Endothelial cell (in vitro differentiated cells): Measurements from ENCODE around the gene VKORC1L1. TPM values are rescaled to one million over a fixed set of nuclear protein-coding genes. Genes with fewer than 3 reads are reported as not detected.
"Not testable (repeated sequence)": the region's sequence is repeated elsewhere in the genome, so short reads cannot be mapped to it uniquely, and the experiment has no call there.

Source experiments
- DNase-seq: peaks from one replicate; pipeline ENCODE4 v3.0.0; 2021; ENCODE audit warnings: low spot score
- H3K27ac Mint-ChIP-seq: one replicate; pipeline ENCODE4 v1.8.0; 2021; ENCODE audit warnings: mixed read lengths, inconsistent platforms; ENCODE audit not compliant: unreplicated experiment
- H3K27me3 Mint-ChIP-seq: one replicate; pipeline ENCODE4 v1.8.0; 2021; ENCODE audit warnings: mild to moderate bottlenecking, moderate library complexity, mixed read lengths, inconsistent platforms; ENCODE audit not compliant: unreplicated experiment
- H3K36me3 Mint-ChIP-seq: one replicate; pipeline ENCODE4 v1.8.0; 2021; ENCODE audit warnings: mild to moderate bottlenecking, low read depth, mixed read lengths, inconsistent platforms; ENCODE audit not compliant: unreplicated experiment
- H3K4me1 Mint-ChIP-seq: one replicate; pipeline ENCODE4 v1.8.0; 2021; ENCODE audit warnings: mild to moderate bottlenecking, mixed read lengths, inconsistent platforms; ENCODE audit not compliant: unreplicated experiment
- H3K4me3 Mint-ChIP-seq: one replicate; pipeline ENCODE4 v1.8.0; 2021; ENCODE audit warnings: mild to moderate bottlenecking, mixed read lengths, inconsistent platforms; ENCODE audit not compliant: unreplicated experiment
- H3K9me3 Mint-ChIP-seq: one replicate; pipeline ENCODE4 v1.8.0; 2021; ENCODE audit warnings: mixed read lengths, inconsistent platforms; ENCODE audit not compliant: unreplicated experiment
- total RNA-seq: library from RNA; stranded (reverse); fragmentation: NEBNext Ultra II Directional; extraction: Animal tissue kit (Norgen Biotek cat#: 25700); gene quantifications from one replicate; pipeline ENCODE4 v1.2.1, GENCODE V29; 2021; ENCODE audit not compliant: unreplicated experiment
- TF ChIP-seq, protein P1 (sequence below): fragments of 200-600 bp; sonication (generic); IDR thresholded peaks from one replicate; pipeline ENCODE4 v1.5.0; 2021; ENCODE audit warnings: antibody characterized with exemption; ENCODE audit not compliant: unreplicated experiment

Gene VKORC1L1
- total RNA-seq, 1 donor from 2014 or later = 22.9 TPM

DNA sequence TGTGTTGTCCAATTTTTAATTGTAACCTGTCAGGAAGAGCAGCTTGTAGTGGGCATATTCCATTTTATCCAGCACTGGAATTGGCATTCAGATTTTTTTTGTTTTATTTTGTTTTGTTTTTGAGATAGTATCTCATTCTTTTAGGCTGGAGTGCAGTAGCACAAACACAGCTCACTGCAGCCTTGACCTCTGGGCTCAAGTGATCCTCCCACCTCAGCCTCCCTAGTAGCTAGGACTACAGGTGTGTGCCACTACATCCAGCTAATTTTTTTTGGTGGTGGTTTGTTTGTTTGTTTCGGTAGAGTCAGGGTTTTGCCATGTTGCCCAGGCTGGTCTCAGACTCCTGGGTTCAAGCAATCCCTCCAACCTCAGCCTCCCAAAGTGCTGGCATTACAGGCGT lies 64.4 kb downstream of the VKORC1L1 start:
- DNase-seq = no peak
- Mint-ChIP-seq H3K27ac (no peak overlapping the region), H3K4me3 (no peak overlapping the region)

GRCh38 chr7:65938336-65938895 lies 65.5 kb downstream of the VKORC1L1 start:
- DNase-seq = no peak

More for the DNA sequence above, 64.4 kb downstream of the VKORC1L1 start:
- Mint-ChIP-seq H3K9me3 (no peaks in the 10 kb centered on the region), H3K27me3 (no peaks in the 10 kb centered on the region), H3K4me1 (no peaks in the 10 kb centered on the region), H3K36me3 (no peaks in the 10 kb centered on the region)
- TF ChIP-seq, protein P1, sequence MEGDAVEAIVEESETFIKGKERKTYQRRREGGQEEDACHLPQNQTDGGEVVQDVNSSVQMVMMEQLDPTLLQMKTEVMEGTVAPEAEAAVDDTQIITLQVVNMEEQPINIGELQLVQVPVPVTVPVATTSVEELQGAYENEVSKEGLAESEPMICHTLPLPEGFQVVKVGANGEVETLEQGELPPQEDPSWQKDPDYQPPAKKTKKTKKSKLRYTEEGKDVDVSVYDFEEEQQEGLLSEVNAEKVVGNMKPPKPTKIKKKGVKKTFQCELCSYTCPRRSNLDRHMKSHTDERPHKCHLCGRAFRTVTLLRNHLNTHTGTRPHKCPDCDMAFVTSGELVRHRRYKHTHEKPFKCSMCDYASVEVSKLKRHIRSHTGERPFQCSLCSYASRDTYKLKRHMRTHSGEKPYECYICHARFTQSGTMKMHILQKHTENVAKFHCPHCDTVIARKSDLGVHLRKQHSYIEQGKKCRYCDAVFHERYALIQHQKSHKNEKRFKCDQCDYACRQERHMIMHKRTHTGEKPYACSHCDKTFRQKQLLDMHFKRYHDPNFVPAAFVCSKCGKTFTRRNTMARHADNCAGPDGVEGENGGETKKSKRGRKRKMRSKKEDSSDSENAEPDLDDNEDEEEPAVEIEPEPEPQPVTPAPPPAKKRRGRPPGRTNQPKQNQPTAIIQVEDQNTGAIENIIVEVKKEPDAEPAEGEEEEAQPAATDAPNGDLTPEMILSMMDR = no peak

GRCh38 chr7:65945787-65946186 lies 72.9 kb downstream of the VKORC1L1 start:
- not testable (repeated sequence) for H3K4me3 Mint-ChIP-seq, H3K9me3 Mint-ChIP-seq, H3K27ac Mint-ChIP-seq, H3K27me3 Mint-ChIP-seq, H3K36me3 Mint-ChIP-seq, H3K4me1 Mint-ChIP-seq, DNase-seq

More at GRCh38 chr7:65938336-65938895, 65.5 kb downstream of the VKORC1L1 start:
- peaks cover 1% of the 10 kb centered on the region for H3K27me3 Mint-ChIP-seq
- H3K4me3 Mint-ChIP-seq = no peak overlapping the region
- no peak overlapping the region for H3K27ac Mint-ChIP-seq
- TF ChIP-seq, protein P1 = no peak
- H3K9me3 Mint-ChIP-seq = no peaks in the 10 kb centered on the region
- H3K36me3 Mint-ChIP-seq = no peaks in the 10 kb centered on the region
- H3K4me1 Mint-ChIP-seq = no peaks in the 10 kb centered on the region

- H3K9me3 Mint-ChIP-seq = no peaks in the 10 kb centered on the region
- H3K36me3 Mint-ChIP-seq = no peaks in the 10 kb centered on the region
- H3K27ac Mint-ChIP-seq = peak overlapping the region; percentile 94
- no peak overlapping the region for H3K4me3 Mint-ChIP-seq
- DNase-seq = no peak
- H3K4me1 Mint-ChIP-seq = no peaks in the 10 kb centered on the region
- H3K27me3 Mint-ChIP-seq = peaks cover 2% of the 10 kb centered on the region
- TF ChIP-seq, protein P1 = no peak
Observed at GRCh38 chr7:65946904-65947303, 74.0 kb downstream of the VKORC1L1 start.

- H3K27me3 Mint-ChIP-seq = no peaks in the 10 kb centered on the region
Observed at GRCh38 chr7:65951837-65952578, 79.1 kb downstream of the VKORC1L1 start.

More at GRCh38 chr7:65951837-65952578, 79.1 kb downstream of the VKORC1L1 start:
- peaks cover 8% of the 10 kb centered on the region for H3K36me3 Mint-ChIP-seq
- no peak overlapping the region for H3K4me3 Mint-ChIP-seq
- TF ChIP-seq, protein P1 = no peak
- H3K27ac Mint-ChIP-seq = no peak overlapping the region
- H3K9me3 Mint-ChIP-seq = no peaks in the 10 kb centered on the region
- DNase-seq = no peak
- no peaks in the 10 kb centered on the region for H3K4me1 Mint-ChIP-seq
